SK-N-SH treated with all-trans-retinoic acid at 6 μM for 48 hours (cell line): ENCODE results near the gene GRB2.

Source experiments
- ATAC-seq: fragments of 200-7000 bp; cut with Tn5 transposase; 3 replicates; pipeline ENCODE4 v1.9.1; 2020; ENCODE audit warnings: mild to moderate bottlenecking, moderate library complexity
- ARNTL ChIP-seq: fragments of 450-650 bp; formaldehyde crosslinking; IDR thresholded peaks from 2 replicates; pipeline ENCODE4 v1.5.0; 2020; ENCODE audit warnings: low read depth, mild to moderate bottlenecking, moderate library complexity, borderline replicate concordance
- BACH2 ChIP-seq: fragments of 250-450 bp; sonication (Bioruptor Pico); IDR thresholded peaks from 2 replicates; pipeline ENCODE4 v1.9.0; 2021; ENCODE audit warnings: mild to moderate bottlenecking, borderline replicate concordance
- CSDC2 ChIP-seq: fragments of 250-450 bp; sonication (Bioruptor Pico); IDR thresholded peaks from 2 replicates; pipeline ENCODE4 v1.5.0; 2020; ENCODE audit warnings: mild to moderate bottlenecking, moderate library complexity
- ESRRG ChIP-seq: fragments of 250-450 bp; sonication (Bioruptor Pico); IDR thresholded peaks from 2 replicates; pipeline ENCODE4 v1.6.1; 2021; ENCODE audit warnings: mild to moderate bottlenecking
- GLIS3 ChIP-seq: fragments of 250-450 bp; sonication (Bioruptor Pico); IDR thresholded peaks from 2 replicates; pipeline ENCODE4 v1.5.0; 2020; ENCODE audit warnings: mild to moderate bottlenecking, moderate library complexity
- ISL1 ChIP-seq: fragments of 250-450 bp; sonication (Bioruptor Pico); IDR thresholded peaks from 2 replicates; pipeline ENCODE4 v2.1.2; 2022; ENCODE audit warnings: mild to moderate bottlenecking, moderate library complexity
- OSR1 ChIP-seq: fragments of 250-450 bp; sonication (Bioruptor Pico); IDR thresholded peaks from 2 replicates; pipeline ENCODE4 v1.8.0; 2022; ENCODE audit warnings: moderate library complexity, mild to moderate bottlenecking, inconsistent platforms
- PPARA ChIP-seq: fragments of 250-450 bp; sonication (Bioruptor Pico); IDR thresholded peaks from 2 replicates; pipeline ENCODE4 v1.5.0; 2020; ENCODE audit warnings: mild to moderate bottlenecking, borderline replicate concordance
- SNAI2 ChIP-seq: fragments of 250-450 bp; sonication (Bioruptor Pico); IDR thresholded peaks from 2 replicates; pipeline ENCODE4 v1.5.0; 2020; ENCODE audit warnings: mild to moderate bottlenecking, moderate library complexity
- TCF4 ChIP-seq: fragments of 250-450 bp; sonication (Bioruptor Pico); IDR thresholded peaks from 2 replicates; pipeline ENCODE4 v1.8.0; 2021; ENCODE audit warnings: mild to moderate bottlenecking, moderate library complexity, borderline replicate concordance
- TOX ChIP-seq: fragments of 250-450 bp; sonication (Bioruptor Pico); IDR thresholded peaks from 2 replicates; pipeline ENCODE4 v1.8.0; 2021; ENCODE audit warnings: mild to moderate bottlenecking, moderate library complexity, borderline replicate concordance
- ZC3H10 ChIP-seq: fragments of 250-450 bp; sonication (Bioruptor Pico); IDR thresholded peaks from 2 replicates; pipeline ENCODE4 v1.5.1; 2021; ENCODE audit warnings: mild to moderate bottlenecking, moderate library complexity
- ZFP3 ChIP-seq: fragments of 250-450 bp; sonication (Bioruptor Pico); IDR thresholded peaks from 2 replicates; pipeline ENCODE4 v1.5.0; 2020; ENCODE audit warnings: mild to moderate bottlenecking, moderate library complexity
- ZFP30 ChIP-seq: fragments of 450-650 bp; formaldehyde crosslinking; IDR thresholded peaks from 2 replicates; pipeline ENCODE4 v1.5.0; 2022; ENCODE audit warnings: mild to moderate bottlenecking, moderate library complexity
- ZNF70 ChIP-seq: fragments of 450-650 bp; formaldehyde crosslinking; IDR thresholded peaks from 2 replicates; pipeline ENCODE4 v1.5.0; 2020; ENCODE audit warnings: mild to moderate bottlenecking, moderate library complexity
- ZNF8 ChIP-seq: fragments of 450-650 bp; formaldehyde crosslinking; IDR thresholded peaks from 2 replicates; pipeline ENCODE4 v1.5.0; 2020; ENCODE audit warnings: mild to moderate bottlenecking, moderate library complexity
- TF ChIP-seq, protein P1 (sequence below): fragments of 250-450 bp; sonication (Bioruptor Pico); IDR thresholded peaks from 2 replicates; pipeline ENCODE4 v1.8.0; 2020; ENCODE audit warnings: mild to moderate bottlenecking, moderate library complexity, borderline replicate concordance
- TF ChIP-seq, protein P2 (sequence below): fragments of 250-450 bp; sonication (Bioruptor Pico); IDR thresholded peaks from 2 replicates; pipeline ENCODE4 v1.5.1; 2021; ENCODE audit warnings: mild to moderate bottlenecking, moderate library complexity
- TF ChIP-seq, protein P3 (sequence below): fragments of 250-450 bp; sonication (Bioruptor Pico); IDR thresholded peaks from 2 replicates; pipeline ENCODE4 v1.5.0; 2020; ENCODE audit warnings: mild to moderate bottlenecking, moderate library complexity
- TF ChIP-seq, protein P4 (sequence below): fragments of 250-450 bp; sonication (Bioruptor Pico); IDR thresholded peaks from 2 replicates; pipeline ENCODE4 v1.8.0; 2021; ENCODE audit warnings: low read depth, mild to moderate bottlenecking, moderate library complexity, borderline replicate concordance

The GRB2 gene

DNA sequence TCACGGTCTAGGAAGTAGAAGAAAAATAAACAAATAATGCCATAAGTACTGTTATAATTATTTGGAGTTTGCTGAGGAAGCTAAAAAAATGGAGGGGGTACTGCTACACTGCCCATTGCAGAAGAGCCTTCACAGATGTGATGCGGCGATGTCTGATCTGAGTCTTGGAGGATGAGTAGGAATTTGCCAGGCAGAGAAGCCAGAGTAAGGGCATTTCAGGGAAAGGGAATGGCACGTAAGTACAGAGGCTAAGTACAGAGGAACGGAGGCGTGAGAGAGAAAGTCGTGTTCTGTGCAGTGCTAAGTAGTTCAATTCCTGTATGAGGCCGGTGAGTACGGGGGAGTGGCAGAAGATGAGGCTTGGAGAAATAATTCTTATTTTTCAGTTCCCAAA is 741 bp upstream of the GRB2 start:
- peak; percentile 10 for ATAC-seq
- TF ChIP-seq PPARA (CRISPR knock-in tag) (no peak), ZNF70 (no peak)
- TF ChIP-seq, protein P1, sequence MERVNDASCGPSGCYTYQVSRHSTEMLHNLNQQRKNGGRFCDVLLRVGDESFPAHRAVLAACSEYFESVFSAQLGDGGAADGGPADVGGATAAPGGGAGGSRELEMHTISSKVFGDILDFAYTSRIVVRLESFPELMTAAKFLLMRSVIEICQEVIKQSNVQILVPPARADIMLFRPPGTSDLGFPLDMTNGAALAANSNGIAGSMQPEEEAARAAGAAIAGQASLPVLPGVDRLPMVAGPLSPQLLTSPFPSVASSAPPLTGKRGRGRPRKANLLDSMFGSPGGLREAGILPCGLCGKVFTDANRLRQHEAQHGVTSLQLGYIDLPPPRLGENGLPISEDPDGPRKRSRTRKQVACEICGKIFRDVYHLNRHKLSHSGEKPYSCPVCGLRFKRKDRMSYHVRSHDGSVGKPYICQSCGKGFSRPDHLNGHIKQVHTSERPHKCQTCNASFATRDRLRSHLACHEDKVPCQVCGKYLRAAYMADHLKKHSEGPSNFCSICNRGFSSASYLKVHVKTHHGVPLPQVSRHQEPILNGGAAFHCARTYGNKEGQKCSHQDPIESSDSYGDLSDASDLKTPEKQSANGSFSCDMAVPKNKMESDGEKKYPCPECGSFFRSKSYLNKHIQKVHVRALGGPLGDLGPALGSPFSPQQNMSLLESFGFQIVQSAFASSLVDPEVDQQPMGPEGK, result no peak

DNA sequence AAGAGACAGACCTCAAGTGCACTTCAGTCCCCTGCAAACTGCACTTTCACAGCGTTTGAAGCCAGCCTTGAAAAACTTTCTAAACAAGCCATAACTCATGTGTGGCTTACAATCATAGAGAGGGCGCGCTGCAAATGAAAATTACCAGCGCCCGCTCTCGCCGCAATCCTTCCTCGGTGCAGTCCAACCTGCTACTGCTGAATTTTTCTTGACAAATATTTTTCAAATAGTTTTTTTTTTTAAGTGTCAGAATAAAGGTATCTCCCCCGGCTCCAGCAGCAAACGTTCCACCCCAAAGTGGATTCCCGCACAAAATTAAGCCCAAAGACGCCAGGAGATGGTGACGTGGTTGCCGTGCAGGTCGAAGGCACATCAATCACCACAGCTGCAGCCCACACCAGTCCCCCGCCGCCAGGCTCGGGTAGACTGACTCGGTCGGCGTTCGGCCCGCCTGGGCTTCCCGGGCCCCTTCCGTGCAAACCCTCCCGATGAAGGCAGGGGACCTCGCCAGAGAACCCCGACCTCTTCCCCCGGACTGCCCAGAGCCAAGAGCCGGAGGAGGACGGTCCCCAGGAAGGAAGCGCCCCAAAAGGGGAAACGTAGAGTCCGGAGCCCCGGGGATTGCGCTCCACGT is 630 bp downstream of the GRB2 start:
- peak; percentile 59 for ATAC-seq
- TF ChIP-seq, protein P2, sequence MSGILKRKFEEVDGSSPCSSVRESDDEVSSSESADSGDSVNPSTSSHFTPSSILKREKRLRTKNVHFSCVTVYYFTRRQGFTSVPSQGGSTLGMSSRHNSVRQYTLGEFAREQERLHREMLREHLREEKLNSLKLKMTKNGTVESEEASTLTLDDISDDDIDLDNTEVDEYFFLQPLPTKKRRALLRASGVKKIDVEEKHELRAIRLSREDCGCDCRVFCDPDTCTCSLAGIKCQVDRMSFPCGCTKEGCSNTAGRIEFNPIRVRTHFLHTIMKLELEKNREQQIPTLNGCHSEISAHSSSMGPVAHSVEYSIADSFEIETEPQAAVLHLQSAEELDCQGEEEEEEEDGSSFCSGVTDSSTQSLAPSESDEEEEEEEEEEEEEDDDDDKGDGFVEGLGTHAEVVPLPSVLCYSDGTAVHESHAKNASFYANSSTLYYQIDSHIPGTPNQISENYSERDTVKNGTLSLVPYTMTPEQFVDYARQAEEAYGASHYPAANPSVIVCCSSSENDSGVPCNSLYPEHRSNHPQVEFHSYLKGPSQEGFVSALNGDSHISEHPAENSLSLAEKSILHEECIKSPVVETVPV (CRISPR knock-in tag), result no peak
- TF ChIP-seq ZFP3 (CRISPR knock-in tag), result no peak
- no peak for TF ChIP-seq SNAI2 (CRISPR knock-in tag)
- TF ChIP-seq ZNF8 (CRISPR knock-in tag), result no peak
- no peak for TF ChIP-seq PPARA (CRISPR knock-in tag)
- TF ChIP-seq, protein P3, sequence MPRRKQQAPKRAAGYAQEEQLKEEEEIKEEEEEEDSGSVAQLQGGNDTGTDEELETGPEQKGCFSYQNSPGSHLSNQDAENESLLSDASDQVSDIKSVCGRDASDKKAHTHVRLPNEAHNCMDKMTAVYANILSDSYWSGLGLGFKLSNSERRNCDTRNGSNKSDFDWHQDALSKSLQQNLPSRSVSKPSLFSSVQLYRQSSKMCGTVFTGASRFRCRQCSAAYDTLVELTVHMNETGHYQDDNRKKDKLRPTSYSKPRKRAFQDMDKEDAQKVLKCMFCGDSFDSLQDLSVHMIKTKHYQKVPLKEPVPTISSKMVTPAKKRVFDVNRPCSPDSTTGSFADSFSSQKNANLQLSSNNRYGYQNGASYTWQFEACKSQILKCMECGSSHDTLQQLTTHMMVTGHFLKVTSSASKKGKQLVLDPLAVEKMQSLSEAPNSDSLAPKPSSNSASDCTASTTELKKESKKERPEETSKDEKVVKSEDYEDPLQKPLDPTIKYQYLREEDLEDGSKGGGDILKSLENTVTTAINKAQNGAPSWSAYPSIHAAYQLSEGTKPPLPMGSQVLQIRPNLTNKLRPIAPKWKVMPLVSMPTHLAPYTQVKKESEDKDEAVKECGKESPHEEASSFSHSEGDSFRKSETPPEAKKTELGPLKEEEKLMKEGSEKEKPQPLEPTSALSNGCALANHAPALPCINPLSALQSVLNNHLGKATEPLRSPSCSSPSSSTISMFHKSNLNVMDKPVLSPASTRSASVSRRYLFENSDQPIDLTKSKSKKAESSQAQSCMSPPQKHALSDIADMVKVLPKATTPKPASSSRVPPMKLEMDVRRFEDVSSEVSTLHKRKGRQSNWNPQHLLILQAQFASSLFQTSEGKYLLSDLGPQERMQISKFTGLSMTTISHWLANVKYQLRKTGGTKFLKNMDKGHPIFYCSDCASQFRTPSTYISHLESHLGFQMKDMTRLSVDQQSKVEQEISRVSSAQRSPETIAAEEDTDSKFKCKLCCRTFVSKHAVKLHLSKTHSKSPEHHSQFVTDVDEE (CRISPR knock-in tag), result no peak
- no peak for TF ChIP-seq ZC3H10 (CRISPR knock-in tag)
- no peak for TF ChIP-seq ESRRG (CRISPR knock-in tag)

DNA sequence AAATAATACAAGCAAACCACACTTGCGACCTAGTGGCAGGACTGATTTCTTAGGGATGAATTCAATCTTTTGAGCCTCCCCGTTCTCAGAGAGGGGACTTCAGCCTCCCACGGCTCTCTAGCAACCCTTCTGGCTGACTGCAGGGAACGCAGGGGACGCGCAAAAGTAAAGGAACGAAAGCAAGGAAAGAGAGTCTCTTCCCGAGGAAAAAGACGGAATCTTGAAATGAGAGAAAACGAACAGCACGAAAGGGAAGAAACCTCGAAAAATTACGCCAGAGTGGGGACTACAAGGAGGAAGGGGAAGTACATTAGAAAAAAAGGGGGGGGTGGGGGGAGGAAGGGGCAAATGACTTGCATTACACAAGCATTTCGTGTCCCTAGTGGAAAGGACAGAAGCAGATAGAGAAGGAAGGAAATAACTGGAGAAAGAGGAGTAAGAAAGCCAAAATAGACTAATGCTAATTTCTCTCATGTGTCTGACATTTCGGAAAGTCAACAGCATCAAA is 1.2 kb downstream of the GRB2 start:
- TF ChIP-seq ESRRG (CRISPR knock-in tag) (no peak), ISL1 (no peak), ZFP30 (CRISPR knock-in tag) (no peak), BACH2 (CRISPR knock-in tag) (no peak), TOX (CRISPR knock-in tag) (no peak), ARNTL (CRISPR knock-in tag) (no peak), ZC3H10 (CRISPR knock-in tag) (no peak), GLIS3 (CRISPR knock-in tag) (0 out of 2 replicates have a peak, but pooled peaks have one; percentile 3)
- peak; percentile 80 for ATAC-seq

DNA sequence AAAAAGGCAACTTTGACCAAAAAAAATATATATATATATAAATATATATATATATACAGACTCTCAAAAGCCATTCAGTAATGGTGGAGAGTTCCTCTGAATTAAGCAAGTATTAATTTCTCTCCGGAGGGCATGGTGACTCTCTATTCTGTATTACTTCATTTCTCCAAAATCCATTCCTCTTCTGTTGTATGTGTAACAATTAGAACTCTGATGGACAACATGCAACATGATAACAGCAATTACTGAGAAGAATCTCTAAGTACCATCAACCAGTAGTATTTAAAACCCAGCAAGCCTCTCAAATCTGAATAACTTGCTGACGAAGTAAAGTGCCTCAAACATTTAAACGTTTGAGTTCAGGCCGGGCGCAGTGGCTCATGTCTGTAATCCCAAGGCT is 2.3 kb downstream of the GRB2 start:
- no peak for ATAC-seq
- no peak for TF ChIP-seq CSDC2 (CRISPR knock-in tag)
- TF ChIP-seq, protein P3 (CRISPR knock-in tag), result no peak
- no peak for TF ChIP-seq ZFP30 (CRISPR knock-in tag)
- no peak for TF ChIP-seq ZC3H10 (CRISPR knock-in tag)
- no peak for TF ChIP-seq ZFP3 (CRISPR knock-in tag)
- TF ChIP-seq SNAI2 (CRISPR knock-in tag), result no peak
- TF ChIP-seq OSR1 (CRISPR knock-in tag), result no peak
- TF ChIP-seq TCF4, result no peak
- TF ChIP-seq, protein P4, sequence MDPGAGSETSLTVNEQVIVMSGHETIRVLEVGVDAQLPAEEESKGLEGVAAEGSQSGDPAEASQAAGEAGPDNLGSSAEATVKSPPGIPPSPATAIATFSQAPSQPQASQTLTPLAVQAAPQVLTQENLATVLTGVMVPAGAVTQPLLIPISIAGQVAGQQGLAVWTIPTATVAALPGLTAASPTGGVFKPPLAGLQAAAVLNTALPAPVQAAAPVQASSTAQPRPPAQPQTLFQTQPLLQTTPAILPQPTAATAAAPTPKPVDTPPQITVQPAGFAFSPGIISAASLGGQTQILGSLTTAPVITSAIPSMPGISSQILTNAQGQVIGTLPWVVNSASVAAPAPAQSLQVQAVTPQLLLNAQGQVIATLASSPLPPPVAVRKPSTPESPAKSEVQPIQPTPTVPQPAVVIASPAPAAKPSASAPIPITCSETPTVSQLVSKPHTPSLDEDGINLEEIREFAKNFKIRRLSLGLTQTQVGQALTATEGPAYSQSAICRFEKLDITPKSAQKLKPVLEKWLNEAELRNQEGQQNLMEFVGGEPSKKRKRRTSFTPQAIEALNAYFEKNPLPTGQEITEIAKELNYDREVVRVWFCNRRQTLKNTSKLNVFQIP (CRISPR knock-in tag), result no peak
- TF ChIP-seq ISL1, result no peak
- TF ChIP-seq, protein P2 (CRISPR knock-in tag), result no peak
- TF ChIP-seq TOX (CRISPR knock-in tag), result no peak
- no peak for TF ChIP-seq ESRRG (CRISPR knock-in tag)
- TF ChIP-seq ZNF8 (CRISPR knock-in tag), result no peak
- no peak for TF ChIP-seq ARNTL (CRISPR knock-in tag)
- no peak for TF ChIP-seq BACH2 (CRISPR knock-in tag)
- TF ChIP-seq, protein P1, result no peak
